Measurements from ENCODE around the gene GALNT13.
A peak's percentile ranks its signal among the peaks of the same experiment; 100 is the strongest.

Gene GALNT13

GRCh38 chr2:154243685-154244084 is 372.0 kb downstream of the GALNT13 start:
- Histone ChIP-seq H3K36me3 (replicated peaks; ENCODE audit: low read depth, low read length) (no peaks in the 10 kb centered on the region), H2AFZ (ENCODE audit: low read depth, low read length) (no peak overlapping the region), H3K27me3 (ENCODE audit: low read depth, low read length) (no peaks in the 10 kb centered on the region), H3K9ac (ENCODE audit: low read length) (no peak overlapping the region), H3K27ac (ENCODE audit: low read length) (no peak overlapping the region), H4K20me1 (ENCODE audit: insufficient read depth, low read length) (no peaks in the 10 kb centered on the region), H3K9me3 (ENCODE audit: insufficient read depth, low read length) (no peaks in the 10 kb centered on the region), H3K4me2 (ENCODE audit: low read length) (no peak overlapping the region), H3K4me3 (ENCODE audit: low read length) (no peak overlapping the region), H3K79me2 (ENCODE audit: low read length) (no peaks in the 10 kb centered on the region), H3K4me1 (ENCODE audit: low read length) (no peaks in the 10 kb centered on the region)
- TF ChIP-seq CTCF (IDR thresholded peaks at IDR 0.05; ENCODE audit: low read depth, low read length) = no peak
- no peak for TF ChIP-seq EZH2phosphoT487 (IDR thresholded peaks at IDR 0.05; ENCODE audit: low read depth)

- H3K79me2 ChIP-seq (ENCODE audit: low read length) = no peaks in the 10 kb centered on the region
- H3K4me2 ChIP-seq (ENCODE audit: low read length) = no peak overlapping the region
- TF ChIP-seq CTCF (IDR thresholded peaks at IDR 0.05; ENCODE audit: low read depth, low read length) (no peak), EZH2phosphoT487 (IDR thresholded peaks at IDR 0.05; ENCODE audit: low read depth) (no peak)
- no peak overlapping the region for H3K9ac ChIP-seq (ENCODE audit: low read length)
- no peaks in the 10 kb centered on the region for H3K9me3 ChIP-seq (ENCODE audit: insufficient read depth, low read length)
- H3K27ac ChIP-seq (ENCODE audit: low read length) = no peak overlapping the region
- no peak overlapping the region for H2AFZ ChIP-seq (ENCODE audit: low read depth, low read length)
- no peaks in the 10 kb centered on the region for H3K36me3 ChIP-seq (replicated peaks; ENCODE audit: low read depth, low read length)
- H4K20me1 ChIP-seq (ENCODE audit: insufficient read depth, low read length) = no peaks in the 10 kb centered on the region
- no peaks in the 10 kb centered on the region for H3K4me1 ChIP-seq (ENCODE audit: low read length)
- no peaks in the 10 kb centered on the region for H3K27me3 ChIP-seq (ENCODE audit: low read depth, low read length)
- no peak overlapping the region for H3K4me3 ChIP-seq (ENCODE audit: low read length)
Measured at GRCh38 chr2:154244932-154245331, 373.2 kb downstream of the GALNT13 start.

GRCh38 chr2:154247503-154247902 is 375.8 kb downstream of the GALNT13 start:
- Histone ChIP-seq H4K20me1 (ENCODE audit: insufficient read depth, low read length) (no peaks in the 10 kb centered on the region), H3K4me1 (ENCODE audit: low read length) (no peaks in the 10 kb centered on the region), H3K4me3 (ENCODE audit: low read length) (no peak overlapping the region), H3K27ac (ENCODE audit: low read length) (no peak overlapping the region), H3K4me2 (ENCODE audit: low read length) (no peak overlapping the region), H2AFZ (ENCODE audit: low read depth, low read length) (0 out of 2 replicates have a peak overlapping the region, but pooled peaks have one; percentile 22), H3K9me3 (ENCODE audit: insufficient read depth, low read length) (no peaks in the 10 kb centered on the region), H3K27me3 (ENCODE audit: low read depth, low read length) (no peaks in the 10 kb centered on the region), H3K79me2 (ENCODE audit: low read length) (no peaks in the 10 kb centered on the region), H3K9ac (ENCODE audit: low read length) (no peak overlapping the region), H3K36me3 (replicated peaks; ENCODE audit: low read depth, low read length) (no peaks in the 10 kb centered on the region)
- TF ChIP-seq EZH2phosphoT487 (IDR thresholded peaks at IDR 0.05; ENCODE audit: low read depth) (no peak), CTCF (IDR thresholded peaks at IDR 0.05; ENCODE audit: low read depth, low read length) (no peak)

GRCh38 chr2:154256136-154256535 is 384.4 kb downstream of the GALNT13 start:
- Histone ChIP-seq H4K20me1 (ENCODE audit: insufficient read depth, low read length) (no peaks in the 10 kb centered on the region), H2AFZ (ENCODE audit: low read depth, low read length) (no peak overlapping the region), H3K27me3 (ENCODE audit: low read depth, low read length) (no peaks in the 10 kb centered on the region), H3K27ac (ENCODE audit: low read length) (no peak overlapping the region), H3K4me1 (ENCODE audit: low read length) (no peaks in the 10 kb centered on the region), H3K9ac (ENCODE audit: low read length) (no peak overlapping the region), H3K79me2 (ENCODE audit: low read length) (no peaks in the 10 kb centered on the region), H3K9me3 (ENCODE audit: insufficient read depth, low read length) (no peaks in the 10 kb centered on the region), H3K4me2 (ENCODE audit: low read length) (no peak overlapping the region), H3K4me3 (ENCODE audit: low read length) (no peak overlapping the region), H3K36me3 (replicated peaks; ENCODE audit: low read depth, low read length) (no peaks in the 10 kb centered on the region)
- TF ChIP-seq CTCF (IDR thresholded peaks at IDR 0.05; ENCODE audit: low read depth, low read length) = no peak
- TF ChIP-seq EZH2phosphoT487 (IDR thresholded peaks at IDR 0.05; ENCODE audit: low read depth) = no peak

Data from OCI-LY3 (cell line).